Endothelial cell of umbilical vein (primary cell): ENCODE measurements around the gene KLK2.

Source experiments
- CTCF ChIP-seq, 2 donors: IDR thresholded peaks; 1 replicate in 1 of 2; 2 replicates in 1 of 2; pipeline ENCODE4 v1.5.1; 2011; ENCODE audit warnings: low read length in 2 of 2, mild to moderate bottlenecking in 2 of 2, moderate library complexity in 2 of 2, control low read depth in 1 of 2, inconsistent platforms in 1 of 2, low read depth in 1 of 2; ENCODE audit not compliant: insufficient read depth in 1 of 2; ENCODE audit errors: extremely low read depth in 1 of 2
- EZH2 ChIP-seq: IDR thresholded peaks from 2 replicates; pipeline ENCODE4 v1.6.1; 2012; ENCODE audit warnings: borderline replicate concordance, low read depth, mild to moderate bottlenecking, moderate library complexity, low read length, inconsistent platforms; ENCODE audit not compliant: severe bottlenecking
- MYC ChIP-seq: IDR thresholded peaks from one replicate; pipeline ENCODE4 v1.6.1; 2011; ENCODE audit warnings: mild to moderate bottlenecking, low read depth, low read length
- POLR2A ChIP-seq: IDR thresholded peaks from 2 replicates; pipeline ENCODE4 v1.6.1; 2012; ENCODE audit warnings: low read depth, mild to moderate bottlenecking, control low read depth, low read length
- POLR2AphosphoS5 ChIP-seq: IDR thresholded peaks from 2 replicates; pipeline ENCODE4 v1.6.1; 2012; ENCODE audit warnings: low read depth, mild to moderate bottlenecking, control low read depth, low read length, moderate library complexity; ENCODE audit not compliant: insufficient read depth
- TF ChIP-seq, protein P1 (sequence below): IDR thresholded peaks from 2 replicates; pipeline ENCODE4 v1.6.1; 2011; ENCODE audit not compliant: insufficient read depth, insufficient read length

GRCh38 chr19:50890422-50891252, 17.4 kb downstream of the KLK2 start:
- TF ChIP-seq CTCF (IDR thresholded peaks at IDR 0.05; ENCODE audit: extremely low read depth in 1 of 2, insufficient read depth in 1 of 2, low read depth in 1 of 2, low read length in 2 of 2) (no peak), POLR2A (no peak), EZH2 (no peak), POLR2AphosphoS5 (no peak), MYC (no peak)
- TF ChIP-seq, protein P1, sequence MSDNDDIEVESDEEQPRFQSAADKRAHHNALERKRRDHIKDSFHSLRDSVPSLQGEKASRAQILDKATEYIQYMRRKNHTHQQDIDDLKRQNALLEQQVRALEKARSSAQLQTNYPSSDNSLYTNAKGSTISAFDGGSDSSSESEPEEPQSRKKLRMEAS = no peak
